Measurements from ENCODE around the gene PLVAP. TPM values are rescaled to one million over a fixed set of nuclear protein-coding genes. Genes with fewer than 3 reads are reported as not detected.

The PLVAP gene
- total RNA-seq, 1 donor from 2014 or later = 74.9 TPM

- Histone ChIP-seq H3K4me3 (no peak overlapping the region), H3K27me3 (peaks cover 4% of the 10 kb centered on the region), H3K4me1 (peaks cover 24% of the 10 kb centered on the region), H3K27ac (no peak overlapping the region), H3K36me3 (peaks cover 0 to 18% of the 10 kb centered on the region in 2 donors), H3K9me3 (no peaks in the 10 kb centered on the region)
- TF ChIP-seq POLR2A (IDR thresholded peaks at IDR 0.05) (no peak), CTCF (IDR thresholded peaks at IDR 0.05) (no peak), POLR2AphosphoS5 (IDR thresholded peaks at IDR 0.05; ENCODE audit: insufficient read depth in 1 of 2, low read depth in 1 of 2) (no peak)
- no peak for DNase-seq (ENCODE audit: extremely low spot score in 2 of 2)
- intact Hi-C loops (cut with DNase I) = no loop called here
Observed at GRCh38 chr19:17323964-17324332, 53.2 kb downstream of the PLVAP start.

- Histone ChIP-seq H3K4me1 (peaks cover 20% of the 10 kb centered on the region), H3K36me3 (peaks cover 0 to 18% of the 10 kb centered on the region in 2 donors), H3K4me3 (no peak overlapping the region), H3K27me3 (no peaks in the 10 kb centered on the region), H3K27ac (no peak overlapping the region), H3K9me3 (no peaks in the 10 kb centered on the region)
- no peak for DNase-seq (ENCODE audit: extremely low spot score in 2 of 2)
- intact Hi-C loops (cut with DNase I) = no loop called here
- TF ChIP-seq POLR2AphosphoS5 (IDR thresholded peaks at IDR 0.05; ENCODE audit: insufficient read depth in 1 of 2, low read depth in 1 of 2) = no peak
- TF ChIP-seq CTCF (IDR thresholded peaks at IDR 0.05) = no peak
- no peak for TF ChIP-seq POLR2A (IDR thresholded peaks at IDR 0.05)
Observed at GRCh38 chr19:17323300-17323963, 53.7 kb downstream of the PLVAP start.

- no peak overlapping the region for H3K27ac ChIP-seq
- DNase-seq (ENCODE audit: extremely low spot score in 2 of 2) = no peak
- no peaks in the 10 kb centered on the region for H3K27me3 ChIP-seq
- intact Hi-C loops (cut with DNase I) = no loop called here
- TF ChIP-seq CTCF (IDR thresholded peaks at IDR 0.05) (no peak), POLR2AphosphoS5 (IDR thresholded peaks at IDR 0.05; ENCODE audit: insufficient read depth in 1 of 2, low read depth in 1 of 2) (no peak), POLR2A (IDR thresholded peaks at IDR 0.05) (no peak)
- H3K9me3 ChIP-seq = no peaks in the 10 kb centered on the region
- H3K4me3 ChIP-seq = no peak overlapping the region
- H3K4me1 ChIP-seq = peaks cover 15% of the 10 kb centered on the region
- peaks cover 0 to 18% of the 10 kb centered on the region in 2 donors for H3K36me3 ChIP-seq
Observed at GRCh38 chr19:17322854-17323253, 54.3 kb downstream of the PLVAP start.

GRCh38 chr19:17321655-17322489, 55.3 kb downstream of the PLVAP start:
- peaks cover 0 to 21% of the 10 kb centered on the region in 2 donors for H3K36me3 ChIP-seq

More at GRCh38 chr19:17321655-17322489, 55.3 kb downstream of the PLVAP start:
- Histone ChIP-seq H3K27ac (no peak overlapping the region), H3K4me3 (no peak overlapping the region), H3K9me3 (no peaks in the 10 kb centered on the region), H3K4me1 (peaks cover 18% of the 10 kb centered on the region), H3K27me3 (no peaks in the 10 kb centered on the region)
- no peak for TF ChIP-seq CTCF (IDR thresholded peaks at IDR 0.05)
- TF ChIP-seq POLR2AphosphoS5 (IDR thresholded peaks at IDR 0.05; ENCODE audit: insufficient read depth in 1 of 2, low read depth in 1 of 2) = no peak
- intact Hi-C loops (cut with DNase I) = no loop called here
- no peak for DNase-seq (ENCODE audit: extremely low spot score in 2 of 2)

Data from vagina (tissue), 2 donors.